A673 (cell line): Measurements from ENCODE around the gene USP32. TPM values are rescaled to one million over a fixed set of nuclear protein-coding genes. Genes with fewer than 3 reads are reported as not detected.

Experiments used
- BruUV-seq: library from RNA; stranded (reverse); fragments of 400-500 nt; replicated peaks from 2 replicates; lab custom pipeline; 2021; lab: Mats Ljungman, UMichigan
- CTCF ChIA-PET: fragments of 300-600 bp; sonication (Branson Sonifier 250); formaldehyde crosslinking; loops from one replicate; lab custom pipeline; 2022; ENCODE audit warnings: antibody characterized with exemption; lab: Charles Lee
- POLR2A ChIA-PET: fragments of 300-600 bp; sonication (Branson Sonifier 250); formaldehyde crosslinking; loops from one replicate; lab custom pipeline; 2022; ENCODE audit warnings: antibody characterized with exemption; ENCODE audit not compliant: low non-redundant PET; lab: Charles Lee
- DNase-seq: peaks from one replicate; pipeline ENCODE4 v3.0.0-alpha.2; 2015; ENCODE audit warnings: low spot score
- H3K27ac ChIP-seq: fragments of 200-600 bp; sonication (generic); 2 replicates; pipeline ENCODE4 v1.5.1; 2016; ENCODE audit warnings: mixed run types, low read depth, mild to moderate bottlenecking, mixed read lengths, antibody characterized with exemption, low read length; ENCODE audit not compliant: poor library complexity, severe bottlenecking
- H3K27me3 ChIP-seq: fragments of 200-600 bp; sonication (generic); replicated peaks from 2 replicates; pipeline ENCODE4 v1.6.1; 2017; ENCODE audit warnings: mixed run types, low read depth, mild to moderate bottlenecking, mixed read lengths, antibody characterized with exemption, low read length; ENCODE audit not compliant: insufficient read depth, poor library complexity
- H3K36me3 ChIP-seq: fragments of 200-600 bp; sonication (generic); 2 replicates; pipeline ENCODE4 v1.6.1; 2016; ENCODE audit warnings: mixed run types, mild to moderate bottlenecking, mixed read lengths, antibody characterized with exemption, low read length; ENCODE audit not compliant: insufficient read depth, poor library complexity, severe bottlenecking
- H3K4me1 ChIP-seq: fragments of 200-600 bp; sonication (generic); 2 replicates; pipeline ENCODE4 v1.6.1; 2017; ENCODE audit warnings: mixed run types, mild to moderate bottlenecking, mixed read lengths, antibody characterized with exemption, low read length; ENCODE audit not compliant: insufficient read depth, poor library complexity, severe bottlenecking
- H3K4me3 ChIP-seq: fragments of 200-600 bp; sonication (generic); 2 replicates; pipeline ENCODE4 v1.5.1; 2016; ENCODE audit warnings: low read depth, mixed run types, mild to moderate bottlenecking, mixed read lengths, low read length; ENCODE audit not compliant: poor library complexity, severe bottlenecking
- H3K9me3 ChIP-seq: fragments of 200-600 bp; sonication (generic); 2 replicates; pipeline ENCODE4 v1.6.1; 2016; ENCODE audit warnings: mixed run types, low read depth, mild to moderate bottlenecking, mixed read lengths, antibody characterized with exemption, low read length; ENCODE audit not compliant: poor library complexity, severe bottlenecking
- CTCF ChIP-seq: fragments of 300-800, 200-600 bp; sonication (generic); conservative IDR thresholded peaks from 2 replicates; pipeline ENCODE4 v1.5.1; 2017; ENCODE audit warnings: low read depth, mild to moderate bottlenecking, antibody characterized with exemption, low read length, moderate library complexity, mixed read lengths
- EZH2 ChIP-seq: fragments of 200-600 bp; sonication (generic); IDR thresholded peaks from 2 replicates; pipeline ENCODE4 v1.6.1; 2017; ENCODE audit warnings: borderline replicate concordance, low read depth, mild to moderate bottlenecking, mixed read lengths, antibody characterized with exemption, low read length; ENCODE audit not compliant: poor library complexity, severe bottlenecking
- intact Hi-C: fragments of 100-400 bp; cut with micrococcal nuclease; formaldehyde crosslinking; loops from one replicate; pipeline ENCODE4 v1.10.0; 2022; ENCODE audit not compliant: unreplicated experiment
- total RNA-seq: library from RNA; stranded (reverse); gene quantifications from 2 replicates; pipeline ENCODE4 v1.2.3, GENCODE V29; 2021

Gene USP32
- total RNA-seq, 1 experiment from 2014 or later: 54.8 TPM

GRCh38 chr17:60231691-60232090 lies 160.2 kb downstream of the USP32 start:
- peak; percentile 59 for DNase-seq
- H3K4me3 ChIP-seq: peak overlapping the region; percentile 15
- no peaks in the 10 kb centered on the region for H3K27me3 ChIP-seq
- ChIA-PET CTCF (interaction anchor here (0.6 to 1.8 kb wide), 7 partner anchors 10 to 189 kb away, joined by 3 to 12 read pairs (median 4); partner anchors contain the start of gene USP32), POLR2A (interaction anchor here (0.5 kb wide), 1 partner anchor 368 kb away, joined by 3 read pairs; no protein-coding TSS in a partner anchor)
- no peaks in the 10 kb centered on the region for H3K9me3 ChIP-seq
- TF ChIP-seq EZH2 (no peak), CTCF (no peak)
- H3K36me3 ChIP-seq: no peaks in the 10 kb centered on the region
- peak overlapping the region; percentile 13 for H3K27ac ChIP-seq
- intact Hi-C loops: loop anchor here (2.0 to 5.0 kb wide), 2 partner anchors 189 to 206 kb away; no protein-coding TSS in a partner anchor
- BruUV-seq: no TSS peak
- H3K4me1 ChIP-seq: peaks cover 9% of the 10 kb centered on the region

DNA sequence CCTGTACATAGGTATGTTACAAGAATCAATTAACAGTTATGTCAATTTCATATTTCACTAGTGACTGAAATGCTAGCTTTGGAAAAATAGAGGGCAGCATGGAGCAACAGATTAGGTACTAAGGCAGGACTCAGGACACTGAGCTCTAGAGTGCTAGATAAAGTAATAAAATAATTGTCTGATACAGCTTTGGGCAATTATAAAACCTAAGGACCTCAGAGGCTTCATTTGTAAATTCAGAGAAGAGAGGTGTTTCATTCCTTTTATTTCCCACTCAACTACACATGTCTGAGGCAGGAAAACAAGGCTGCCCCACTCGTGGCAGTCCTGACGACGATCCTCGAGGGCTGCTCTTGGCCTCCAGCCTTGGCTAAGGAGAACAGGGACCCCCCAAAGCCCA lies 160.7 kb downstream of the USP32 start:
- DNase-seq: peak; percentile 64
- POLR2A ChIA-PET: interaction anchor here (0.5 kb wide), 2 partner anchors 177 to 368 kb away, joined by 3 read pairs; no protein-coding TSS in a partner anchor
- Histone ChIP-seq H3K36me3 (no peaks in the 10 kb centered on the region), H3K27ac (peak overlapping the region; percentile 13), H3K4me1 (peaks cover 9% of the 10 kb centered on the region), H3K4me3 (peak overlapping the region; percentile 15), H3K9me3 (no peaks in the 10 kb centered on the region), H3K27me3 (no peaks in the 10 kb centered on the region)
- TF ChIP-seq EZH2 (no peak), CTCF (peak; percentile 71)
- no TSS peak for BruUV-seq
- intact Hi-C loops: loop anchor here (2.0 to 5.0 kb wide), 2 partner anchors 190 to 206 kb away; no protein-coding TSS in a partner anchor
- CTCF ChIA-PET: interaction anchor here (0.5 to 1.8 kb wide), 7 partner anchors 10 to 768 kb away, joined by 3 to 12 read pairs (median 5); partner anchors contain the start of gene USP32

GRCh38 chr17:60230358-60230757 lies 161.6 kb downstream of the USP32 start:
- POLR2A ChIA-PET: no interaction called here
- no peak overlapping the region for H3K27ac ChIP-seq
- H3K4me3 ChIP-seq: no peak overlapping the region
- H3K27me3 ChIP-seq: no peaks in the 10 kb centered on the region
- peaks cover 9% of the 10 kb centered on the region for H3K4me1 ChIP-seq
- no peak for DNase-seq
- no peaks in the 10 kb centered on the region for H3K9me3 ChIP-seq
- CTCF ChIA-PET: interaction anchor here (1.2 to 1.6 kb wide), 2 partner anchors 19 to 88 kb away, joined by 4 to 12 read pairs; no protein-coding TSS in a partner anchor
- no TSS peak for BruUV-seq
- H3K36me3 ChIP-seq: peaks cover 2% of the 10 kb centered on the region
- TF ChIP-seq CTCF (no peak), EZH2 (no peak)
- intact Hi-C loops: loop anchor here (2.0 to 5.0 kb wide), 2 partner anchors 190 to 207 kb away; no protein-coding TSS in a partner anchor
